Measurements from ENCODE around the gene KRTAP1-5.
"Not testable (repeated sequence)": the region's sequence is repeated elsewhere in the genome, so short reads cannot be mapped to it uniquely, and the experiment has no call there.

Gene KRTAP1-5, protein sequence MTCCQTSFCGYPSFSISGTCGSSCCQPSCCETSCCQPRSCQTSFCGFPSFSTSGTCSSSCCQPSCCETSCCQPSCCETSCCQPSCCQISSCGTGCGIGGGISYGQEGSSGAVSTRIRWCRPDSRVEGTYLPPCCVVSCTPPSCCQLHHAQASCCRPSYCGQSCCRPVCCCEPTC

DNA sequence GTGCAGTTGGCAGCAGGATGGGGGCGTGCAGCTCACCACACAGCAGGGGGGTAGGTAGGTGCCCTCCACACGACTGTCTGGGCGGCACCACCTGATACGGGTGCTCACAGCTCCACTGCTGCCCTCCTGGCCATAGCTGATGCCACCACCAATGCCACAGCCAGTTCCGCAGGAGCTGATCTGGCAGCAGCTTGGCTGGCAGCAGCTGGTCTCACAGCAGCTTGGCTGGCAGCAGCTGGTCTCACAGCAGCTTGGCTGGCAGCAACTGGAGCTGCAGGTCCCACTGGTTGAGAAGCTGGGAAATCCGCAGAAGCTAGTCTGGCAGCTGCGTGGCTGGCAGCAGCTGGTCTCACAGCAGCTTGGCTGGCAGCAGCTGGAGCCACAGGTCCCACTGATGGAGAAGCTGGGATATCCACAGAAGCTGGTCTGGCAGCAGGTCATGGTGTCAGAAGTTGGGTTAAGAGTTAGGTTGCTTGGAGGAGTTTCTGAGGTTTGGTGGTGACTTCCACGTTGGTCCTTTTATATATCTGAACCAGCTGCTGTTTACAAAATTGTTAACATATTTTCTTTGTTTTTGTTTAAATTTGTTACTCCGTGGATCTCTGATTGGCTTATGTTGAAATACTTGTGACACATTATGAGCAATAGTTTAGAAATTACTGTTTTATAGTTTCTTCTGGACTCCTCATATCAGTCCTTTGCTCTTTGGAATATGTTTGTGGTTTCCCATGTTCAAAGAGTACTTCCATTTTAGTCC, at the start of gene KRTAP1-5:
Gene KRTAP1-5 (minus strand): TSS at position 494 of the 757 bp plus-strand sequence. CDS start 53 bp downstream, at position 441.
- Histone ChIP-seq H3K27ac (ENCODE audit: low read length) (no peak within 1 kb of the TSS), H3K4me1 (ENCODE audit: control insufficient read depth, low read depth, low read length) (no peaks in the 10 kb centered on the region), H3K9ac (ENCODE audit: low read length) (no peak within 1 kb of the TSS), H3K9me3 (ENCODE audit: control insufficient read depth, low read depth, low read length) (no peaks in the 10 kb centered on the region), H3K36me3 (ENCODE audit: control insufficient read depth, low read depth, low read length) (no peaks in the 10 kb centered on the region), H3K4me3 (ENCODE audit: low read length) (no peak within 1 kb of the TSS), H3K27me3 (ENCODE audit: control insufficient read depth, insufficient read depth, low read length) (no peaks in the 10 kb centered on the region)

DNA sequence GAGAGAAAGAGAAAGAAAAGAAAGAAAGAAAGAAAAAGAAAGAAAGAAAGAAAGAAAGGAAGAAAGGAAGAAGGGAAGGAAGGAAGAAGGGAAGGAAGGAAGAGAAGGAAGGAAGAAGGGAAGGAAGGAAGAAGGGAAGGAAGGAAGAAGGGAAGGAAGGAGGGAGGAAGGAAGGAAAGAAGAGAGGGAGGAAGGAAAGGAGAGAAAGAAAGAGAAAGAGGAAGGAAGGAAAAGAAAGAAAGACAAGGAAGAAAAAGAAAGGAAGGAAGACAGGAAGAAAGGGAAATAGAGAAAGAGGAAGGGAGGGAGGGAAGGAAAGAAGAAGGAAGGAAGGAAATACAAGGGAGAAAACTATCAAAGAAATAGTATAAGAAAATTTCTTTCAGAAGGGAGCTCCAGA, 49.8 kb upstream of the KRTAP1-5 start:
- Histone ChIP-seq H3K9ac (ENCODE audit: low read length) (no peak overlapping the region), H3K27ac (ENCODE audit: low read length) (no peak overlapping the region), H3K4me3 (ENCODE audit: low read length) (no peak overlapping the region), H3K9me3 (ENCODE audit: control insufficient read depth, low read depth, low read length) (no peaks in the 10 kb centered on the region), H3K27me3 (ENCODE audit: control insufficient read depth, insufficient read depth, low read length) (no peaks in the 10 kb centered on the region), H3K4me1 (ENCODE audit: control insufficient read depth, low read depth, low read length) (no peaks in the 10 kb centered on the region), H3K36me3 (ENCODE audit: control insufficient read depth, low read depth, low read length) (no peaks in the 10 kb centered on the region)

DNA sequence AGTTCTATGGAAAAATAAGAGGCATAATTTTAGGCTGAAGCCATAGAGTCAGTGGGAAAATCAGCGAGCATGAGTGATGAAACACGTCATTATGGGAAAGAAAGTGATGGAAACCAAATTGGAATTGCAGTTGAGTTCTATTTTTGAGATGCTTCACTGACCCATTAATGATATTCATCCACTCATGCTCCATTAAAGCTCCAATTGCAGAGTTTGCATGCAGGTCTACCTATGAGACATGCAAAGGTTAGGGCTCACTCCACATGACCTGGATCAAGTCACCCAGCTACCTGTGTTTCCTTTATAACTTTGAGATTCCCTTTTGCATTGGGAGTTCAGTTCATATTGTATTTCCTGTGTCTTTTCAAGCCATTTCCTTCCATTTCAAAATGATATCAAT, 46.7 kb upstream of the KRTAP1-5 start:
- H3K27ac ChIP-seq (ENCODE audit: low read length), result no peak overlapping the region
- H3K4me1 ChIP-seq (ENCODE audit: control insufficient read depth, low read depth, low read length), result no peaks in the 10 kb centered on the region
- no peaks in the 10 kb centered on the region for H3K36me3 ChIP-seq (ENCODE audit: control insufficient read depth, low read depth, low read length)
- H3K27me3 ChIP-seq (ENCODE audit: control insufficient read depth, insufficient read depth, low read length), result no peaks in the 10 kb centered on the region
- no peaks in the 10 kb centered on the region for H3K9me3 ChIP-seq (ENCODE audit: control insufficient read depth, low read depth, low read length)
- no peak overlapping the region for H3K9ac ChIP-seq (ENCODE audit: low read length)
- H3K4me3 ChIP-seq (ENCODE audit: low read length), result no peak overlapping the region

DNA sequence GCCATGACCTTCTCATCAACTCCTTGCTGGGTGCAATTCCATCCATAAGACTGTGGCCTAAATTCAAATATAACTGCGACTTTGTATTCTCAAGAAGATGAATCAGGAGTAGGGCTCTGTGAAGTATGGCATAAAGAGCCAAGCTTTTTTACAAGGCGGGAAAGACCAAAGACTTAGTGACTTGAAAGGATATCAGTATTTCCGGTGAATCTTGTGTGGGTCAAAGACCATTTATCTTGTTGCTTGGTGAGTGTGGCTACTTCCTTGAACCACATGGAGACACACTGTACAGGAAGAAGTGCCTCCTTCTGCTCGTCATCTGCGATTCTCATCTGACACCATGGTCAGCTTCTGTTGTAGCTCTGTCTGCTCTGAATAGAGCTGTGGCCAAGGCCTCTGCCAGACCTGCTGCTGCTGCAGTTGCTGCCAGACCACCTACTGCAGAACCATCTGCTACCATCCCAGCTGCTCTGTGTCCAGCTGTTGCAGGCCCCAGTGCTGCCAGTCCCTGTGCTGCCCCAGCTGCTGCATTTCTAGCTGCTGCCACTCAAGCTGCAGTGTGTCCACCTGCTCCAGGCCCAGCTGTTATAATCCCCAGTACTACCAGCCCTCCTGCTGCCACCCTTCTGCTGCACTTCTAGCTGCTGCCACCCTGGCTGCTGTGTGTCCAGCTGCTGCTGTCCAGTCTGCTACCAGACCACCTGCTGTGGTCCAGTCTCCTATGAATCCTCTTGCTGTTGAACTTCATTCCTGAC, 44.8 kb upstream of the KRTAP1-5 start:
- no peak overlapping the region for H3K9ac ChIP-seq (ENCODE audit: low read length)
- no peaks in the 10 kb centered on the region for H3K4me1 ChIP-seq (ENCODE audit: control insufficient read depth, low read depth, low read length)
- no peak overlapping the region for H3K4me3 ChIP-seq (ENCODE audit: low read length)

DNA sequence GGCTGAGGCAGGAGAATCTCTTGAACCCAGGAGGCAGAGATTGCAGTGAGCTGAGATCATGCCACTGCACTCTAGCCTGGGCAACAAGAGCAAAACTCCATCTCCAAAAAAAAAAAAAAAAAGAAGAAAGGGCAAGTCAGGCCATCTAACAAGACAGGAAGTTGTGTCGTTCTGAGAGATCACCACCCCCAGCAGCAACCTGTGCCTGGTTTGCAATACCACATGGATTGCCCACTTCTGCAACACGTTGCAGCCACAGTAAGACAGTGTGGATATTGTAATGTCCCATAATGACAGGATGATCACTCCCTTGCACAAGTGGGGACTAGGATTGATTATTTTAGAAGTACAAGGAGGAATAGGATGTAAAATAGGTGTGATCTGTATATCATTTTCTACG, 42.0 kb upstream of the KRTAP1-5 start:
- Histone ChIP-seq H3K4me1 (ENCODE audit: control insufficient read depth, low read depth, low read length) (no peaks in the 10 kb centered on the region), H3K4me3 (ENCODE audit: low read length) (no peak overlapping the region), H3K27me3 (ENCODE audit: control insufficient read depth, insufficient read depth, low read length) (no peaks in the 10 kb centered on the region), H3K36me3 (ENCODE audit: control insufficient read depth, low read depth, low read length) (no peaks in the 10 kb centered on the region), H3K9me3 (ENCODE audit: control insufficient read depth, low read depth, low read length) (no peaks in the 10 kb centered on the region), H3K27ac (ENCODE audit: low read length) (no peak overlapping the region), H3K9ac (ENCODE audit: low read length) (no peak overlapping the region)

More for the DNA sequence above, 44.8 kb upstream of the KRTAP1-5 start:
- H3K36me3 ChIP-seq (ENCODE audit: control insufficient read depth, low read depth, low read length), result no peaks in the 10 kb centered on the region
- H3K27me3 ChIP-seq (ENCODE audit: control insufficient read depth, insufficient read depth, low read length), result no peaks in the 10 kb centered on the region
- no peaks in the 10 kb centered on the region for H3K9me3 ChIP-seq (ENCODE audit: control insufficient read depth, low read depth, low read length)
- no peak overlapping the region for H3K27ac ChIP-seq (ENCODE audit: low read length)

DNA sequence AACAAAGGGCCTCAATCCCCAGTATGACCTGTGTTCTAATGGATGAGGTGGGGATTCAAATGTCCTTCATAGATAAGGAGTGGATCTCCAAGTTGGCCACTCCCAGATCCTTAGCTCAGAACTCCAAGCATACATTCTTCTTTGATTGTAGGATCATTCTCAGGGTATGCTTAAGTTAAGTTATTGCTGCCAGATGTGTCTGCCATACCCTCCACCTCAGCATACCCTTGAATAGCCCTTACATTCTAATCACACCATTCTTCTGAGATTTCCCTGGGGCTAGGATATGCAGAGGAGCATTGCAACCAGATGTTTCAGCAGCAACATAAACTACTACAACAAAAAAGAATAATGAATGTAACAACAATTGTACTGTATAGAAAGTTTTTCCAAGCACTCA, 40.3 kb upstream of the KRTAP1-5 start:
- no peak overlapping the region for H3K9ac ChIP-seq (ENCODE audit: low read length)
- no peaks in the 10 kb centered on the region for H3K27me3 ChIP-seq (ENCODE audit: control insufficient read depth, insufficient read depth, low read length)
- no peak overlapping the region for H3K4me3 ChIP-seq (ENCODE audit: low read length)
- no peaks in the 10 kb centered on the region for H3K36me3 ChIP-seq (ENCODE audit: control insufficient read depth, low read depth, low read length)
- no peaks in the 10 kb centered on the region for H3K9me3 ChIP-seq (ENCODE audit: control insufficient read depth, low read depth, low read length)
- no peaks in the 10 kb centered on the region for H3K4me1 ChIP-seq (ENCODE audit: control insufficient read depth, low read depth, low read length)
- no peak overlapping the region for H3K27ac ChIP-seq (ENCODE audit: low read length)

DNA sequence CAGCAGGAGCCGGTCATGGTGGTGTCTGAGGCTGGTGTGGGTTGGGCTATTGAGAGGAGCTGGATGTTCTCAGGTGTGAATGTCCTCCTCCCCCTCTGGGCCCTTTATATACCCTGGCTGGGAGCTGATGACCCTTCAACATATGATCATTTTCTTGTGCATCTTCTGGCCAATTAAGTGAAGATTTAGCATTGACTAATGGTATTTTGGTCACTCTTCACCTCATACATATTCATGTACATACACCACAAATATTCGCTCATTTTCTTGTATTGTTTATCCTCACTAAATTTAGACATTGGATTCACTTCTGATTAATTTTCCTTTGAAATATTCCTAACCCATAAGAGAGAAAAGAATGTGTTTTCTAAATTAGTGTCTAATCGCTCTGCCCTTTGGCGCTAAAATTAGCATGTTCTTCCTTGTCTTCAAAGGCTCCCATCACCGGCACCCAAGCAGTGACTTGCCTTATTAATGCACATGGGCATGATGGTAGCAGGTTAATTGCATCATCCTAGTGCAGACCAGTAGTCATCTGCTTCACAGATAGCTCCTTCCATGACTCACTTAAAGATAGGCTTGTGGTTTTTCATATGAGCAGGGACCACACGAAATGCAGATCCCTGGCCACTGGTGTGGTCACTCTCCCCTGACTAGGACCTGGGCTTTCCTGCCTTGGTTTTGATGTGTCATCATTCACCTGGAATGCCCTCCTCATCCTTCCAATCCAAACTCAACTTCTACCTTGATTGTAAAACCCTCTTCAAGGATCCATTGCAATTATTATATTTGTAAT, 39.0 kb upstream of the KRTAP1-5 start, which contains the start of gene KRTAP2-4:
Gene KRTAP2-4 (minus strand): TSS at position 51 of the 796 bp plus-strand sequence. CDS start 34 bp downstream, at position 17.
- no peak within 1 kb of the TSS for H3K4me3 ChIP-seq (ENCODE audit: low read length)
- H3K9ac ChIP-seq (ENCODE audit: low read length), result no peak within 1 kb of the TSS
- no peaks in the 10 kb centered on the region for H3K9me3 ChIP-seq (ENCODE audit: control insufficient read depth, low read depth, low read length)
- no peaks in the 10 kb centered on the region for H3K4me1 ChIP-seq (ENCODE audit: control insufficient read depth, low read depth, low read length)
- H3K27me3 ChIP-seq (ENCODE audit: control insufficient read depth, insufficient read depth, low read length), result no peaks in the 10 kb centered on the region
- H3K36me3 ChIP-seq (ENCODE audit: control insufficient read depth, low read depth, low read length), result no peaks in the 10 kb centered on the region
- no peak within 1 kb of the TSS for H3K27ac ChIP-seq (ENCODE audit: low read length)

DNA sequence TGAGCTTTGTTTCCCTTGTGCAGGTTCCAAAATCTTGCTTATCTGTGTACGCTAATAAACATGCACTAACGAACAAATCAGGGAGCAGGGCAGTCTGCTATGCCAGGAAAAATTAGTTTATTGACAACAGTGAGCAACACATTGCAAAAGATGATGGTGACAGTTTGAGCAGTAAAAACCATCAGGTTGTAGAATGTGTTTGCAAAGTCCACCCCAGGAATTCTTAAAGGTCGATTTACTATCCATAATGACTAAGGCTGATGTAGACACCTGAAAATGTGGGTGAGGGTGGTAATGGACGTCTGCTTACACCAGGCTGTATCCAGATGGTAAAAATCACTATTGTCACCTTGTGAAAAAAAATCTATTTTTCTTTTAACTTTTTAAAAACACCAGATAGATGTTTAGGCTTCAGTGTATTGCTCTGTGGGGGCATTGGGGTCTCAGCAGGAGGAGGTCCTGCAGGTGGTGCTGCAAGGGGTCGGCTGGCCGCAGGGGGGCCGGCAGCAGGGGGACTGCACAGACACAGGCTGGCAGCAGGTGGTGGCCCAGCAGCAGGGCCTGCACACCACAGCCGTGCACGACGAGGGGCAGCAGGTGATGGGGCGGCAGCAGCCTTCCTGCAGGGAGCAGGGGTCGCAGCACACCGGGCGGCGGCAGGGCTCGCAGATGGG, 38.1 kb upstream of the KRTAP1-5 start:
- H3K27ac ChIP-seq (ENCODE audit: low read length), result not testable (repeated sequence)

DNA sequence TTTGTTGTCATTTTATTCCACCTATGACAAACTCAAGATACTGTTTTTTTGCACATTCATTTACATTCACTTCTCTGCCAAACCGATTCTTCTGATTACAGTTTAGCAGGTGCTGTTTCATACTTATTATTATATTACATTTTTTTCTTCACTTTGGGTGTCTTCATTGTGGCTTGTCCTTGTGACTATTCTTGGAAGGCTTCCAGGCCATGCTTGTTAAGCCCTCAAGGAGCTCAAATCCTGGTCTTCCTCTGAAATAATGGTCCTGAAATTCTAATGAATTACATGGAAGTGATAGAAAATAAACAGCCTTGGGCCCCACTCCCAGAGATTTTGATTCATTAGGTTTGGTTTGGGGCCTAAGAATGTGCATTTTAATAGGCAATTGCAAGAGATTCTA, 37.3 kb upstream of the KRTAP1-5 start:
- Histone ChIP-seq H3K9me3 (ENCODE audit: control insufficient read depth, low read depth, low read length) (no peaks in the 10 kb centered on the region), H3K4me1 (ENCODE audit: control insufficient read depth, low read depth, low read length) (peaks cover 1% of the 10 kb centered on the region), H3K27ac (ENCODE audit: low read length) (no peak overlapping the region), H3K9ac (ENCODE audit: low read length) (no peak overlapping the region), H3K27me3 (ENCODE audit: control insufficient read depth, insufficient read depth, low read length) (no peaks in the 10 kb centered on the region), H3K36me3 (ENCODE audit: control insufficient read depth, low read depth, low read length) (no peaks in the 10 kb centered on the region), H3K4me3 (ENCODE audit: low read length) (no peak overlapping the region)

More for the DNA sequence above, 38.1 kb upstream of the KRTAP1-5 start:
- H3K36me3 ChIP-seq (ENCODE audit: control insufficient read depth, low read depth, low read length); H3K4me1 ChIP-seq (ENCODE audit: control insufficient read depth, low read depth, low read length); H3K27me3 ChIP-seq (ENCODE audit: control insufficient read depth, insufficient read depth, low read length); H3K9ac ChIP-seq (ENCODE audit: low read length); H3K9me3 ChIP-seq (ENCODE audit: control insufficient read depth, low read depth, low read length); H3K4me3 ChIP-seq (ENCODE audit: low read length): not testable (repeated sequence)

DNA sequence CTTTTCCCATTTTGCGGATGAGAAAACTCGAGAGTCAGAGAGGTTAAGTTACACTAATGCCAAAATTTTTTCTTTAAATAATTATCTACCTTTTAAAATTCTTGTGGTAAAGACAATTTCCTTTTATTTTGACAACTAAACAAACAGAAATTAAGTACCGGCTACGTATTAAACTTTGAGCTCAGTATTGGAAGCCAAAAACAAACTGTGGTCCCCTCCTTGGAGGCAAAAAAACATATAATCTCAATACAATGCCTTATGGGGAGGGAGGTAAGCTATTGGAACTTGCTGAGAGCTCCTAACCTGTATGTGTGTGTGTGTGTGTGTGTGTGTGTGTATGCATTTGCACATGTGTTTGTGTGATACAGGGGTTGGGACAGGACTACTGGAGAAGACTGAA, 36.4 kb upstream of the KRTAP1-5 start:
- Histone ChIP-seq H3K9ac (ENCODE audit: low read length) (no peak overlapping the region), H3K27ac (ENCODE audit: low read length) (no peak overlapping the region), H3K4me3 (ENCODE audit: low read length) (no peak overlapping the region), H3K36me3 (ENCODE audit: control insufficient read depth, low read depth, low read length) (no peaks in the 10 kb centered on the region), H3K4me1 (ENCODE audit: control insufficient read depth, low read depth, low read length) (peaks cover 3% of the 10 kb centered on the region), H3K27me3 (ENCODE audit: control insufficient read depth, insufficient read depth, low read length) (no peaks in the 10 kb centered on the region), H3K9me3 (ENCODE audit: control insufficient read depth, low read depth, low read length) (no peaks in the 10 kb centered on the region)

DNA sequence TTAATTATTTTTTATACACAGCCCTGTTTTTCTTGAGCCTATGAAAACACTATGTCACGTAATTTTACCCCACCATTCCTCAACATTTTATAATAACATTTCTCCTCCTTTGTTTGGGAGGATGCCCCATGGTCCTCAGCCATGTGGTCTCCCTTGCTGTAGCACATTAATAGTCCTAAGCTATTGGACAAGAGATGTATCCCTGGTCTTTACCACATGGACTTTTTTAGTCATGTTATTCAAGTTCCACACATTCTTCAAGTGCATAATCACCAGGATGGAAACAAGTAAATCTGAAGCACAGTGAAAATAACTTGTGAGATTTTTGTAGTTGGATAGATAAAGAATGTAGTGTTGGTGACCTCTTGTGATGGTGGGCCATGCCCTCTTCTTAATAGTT, 35.0 kb upstream of the KRTAP1-5 start:
- no peaks in the 10 kb centered on the region for H3K9me3 ChIP-seq (ENCODE audit: control insufficient read depth, low read depth, low read length)
- no peak overlapping the region for H3K9ac ChIP-seq (ENCODE audit: low read length)
- no peaks in the 10 kb centered on the region for H3K27me3 ChIP-seq (ENCODE audit: control insufficient read depth, insufficient read depth, low read length)
- no peaks in the 10 kb centered on the region for H3K36me3 ChIP-seq (ENCODE audit: control insufficient read depth, low read depth, low read length)
- no peak overlapping the region for H3K27ac ChIP-seq (ENCODE audit: low read length)
- H3K4me1 ChIP-seq (ENCODE audit: control insufficient read depth, low read depth, low read length), result peaks cover 3% of the 10 kb centered on the region
- H3K4me3 ChIP-seq (ENCODE audit: low read length), result no peak overlapping the region
